Upper lobe of left lung (tissue), 6 donors: ENCODE data around the gene ME1. TPM values are rescaled to one million over a fixed set of nuclear protein-coding genes. Genes with fewer than 3 reads are reported as not detected.
"Not testable (repeated sequence)": the region's sequence is repeated elsewhere in the genome, so short reads cannot be mapped to it uniquely, and the experiment has no call there.

Experiments used
- ATAC-seq, 2 donors: fragments of 200-7000 bp; cut with Tn5 transposase; one replicate each; pipeline ENCODE4 v1.9.1; 2022; ENCODE audit warnings: mild to moderate bottlenecking in 2 of 2, moderate library complexity in 2 of 2; ENCODE audit not compliant: low FRiP score in 2 of 2
- DNase-seq, 2 donors: peaks; one replicate each; pipeline ENCODE4 v3.0.0-alpha.2; 2019 to 2020
- H3K27ac ChIP-seq, 4 donors: fragments of 200-600 bp; sonication (generic); one replicate each; pipeline ENCODE4 v1.5.1; 2016 to 2019
- H3K27me3 ChIP-seq, 4 donors: fragments of 200-600 bp; sonication (generic); one replicate each; pipeline ENCODE4 v1.5.1; 2017 to 2019
- H3K36me3 ChIP-seq, 4 donors: fragments of 200-600 bp; sonication (generic); one replicate each; pipeline ENCODE4 v1.5.1; 2016 to 2019
- H3K4me1 ChIP-seq, 4 donors: fragments of 200-600 bp; sonication (generic); one replicate each; pipeline ENCODE4 v1.5.1; 2018 to 2019
- H3K4me3 ChIP-seq, 4 donors: fragments of 200-600 bp; sonication (generic); one replicate each; pipeline ENCODE4 v1.5.1; 2017 to 2019; ENCODE audit warnings: mild to moderate bottlenecking in 2 of 4, moderate library complexity in 1 of 4
- H3K9me3 ChIP-seq, 4 donors: fragments of 200-600 bp; sonication (generic); one replicate each; pipeline ENCODE4 v1.5.1; 2018 to 2019
- CTCF ChIP-seq, 6 experiments: fragments of 450-650 bp in 4 of 6; fragments of 200-600 bp in 2 of 6; sonication (generic) in 2 of 6; IDR thresholded peaks; one replicate each; pipeline ENCODE4 v1.5.1; 2016 to 2019; ENCODE audit warnings: antibody characterized with exemption in 6 of 6
- EP300 ChIP-seq, 4 donors: sonication (generic); formaldehyde crosslinking; IDR thresholded peaks; one replicate each; pipeline ENCODE4 v1.5.1; 2017; ENCODE audit warnings: antibody characterized with exemption in 4 of 4, control low read depth in 2 of 4
- POLR2A ChIP-seq, 4 donors: fragments of 450-650 bp; IDR thresholded peaks; one replicate each; pipeline ENCODE4 v1.5.1; 2016 to 2017; ENCODE audit warnings: antibody characterized with exemption in 4 of 4, mild to moderate bottlenecking in 2 of 4
- POLR2AphosphoS5 ChIP-seq, 2 donors: sonication (generic); formaldehyde crosslinking; IDR thresholded peaks; one replicate each; pipeline ENCODE4 v1.5.1; 2017; ENCODE audit warnings: antibody characterized with exemption in 2 of 2
- WGBS, 2 donors: methylation state at CpG; one replicate each; pipeline ENCODE4 v1.1.5; 2017 to 2018; 5-methylcytosine and 5-hydroxymethylcytosine counted together
- total RNA-seq, 6 donors: library from RNA; depleted of rRNA in 4 of 6; stranded (reverse); fragments of >200 nt in 4 of 6; gene quantifications; one replicate each; pipeline versions ENCODE4 v1.1.0 to v1.2.1, GENCODE V29; 2016 to 2021
- donor health status: DM: no; HTN: no; CAD: no; lungs with moderate emphysema.
- donor health status: DM: no; HTN: yes; CAD: no; lungs with severe emphysema.

ME1 gene
- total RNA-seq, 6 donors from 2014 or later, result 12.0 to 16.8 (median 14.0) TPM

GRCh38 chr6:83265384-83265783, 165.5 kb downstream of the ME1 start:
- WGBS, 2 donors, result 93 to 94% methylated on average over 2 of the region's 2 CpGs
- DNase-seq, result no peak

DNA sequence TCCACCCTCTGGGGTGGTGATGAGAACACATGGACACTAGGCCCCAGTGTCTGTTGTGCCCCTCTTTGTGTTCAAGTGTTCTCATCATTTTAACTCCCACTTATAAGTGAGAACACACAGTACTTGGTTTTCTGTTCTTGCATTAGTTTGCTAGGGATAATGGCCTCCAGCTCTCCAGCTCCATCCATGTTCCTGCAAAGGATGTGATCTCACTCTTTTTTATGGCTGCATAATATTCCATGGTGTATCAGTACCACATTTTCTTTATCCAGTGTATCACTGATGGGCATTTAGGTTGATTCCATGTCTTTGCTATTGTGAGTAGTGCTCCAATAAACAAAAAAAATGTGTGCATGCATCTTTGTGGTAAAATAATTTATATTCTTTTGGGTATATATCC, 170.3 kb downstream of the ME1 start:
- Histone ChIP-seq H3K27me3 (no peaks in the 10 kb centered on the region), H3K36me3 (no peaks in the 10 kb centered on the region)

More at GRCh38 chr6:83265384-83265783, 165.5 kb downstream of the ME1 start:
- Histone ChIP-seq H3K4me3 (no peak overlapping the region), H3K36me3 (no peaks in the 10 kb centered on the region), H3K4me1 (no peaks in the 10 kb centered on the region), H3K9me3 (no peaks in the 10 kb centered on the region), H3K27ac (no peak overlapping the region), H3K27me3 (no peaks in the 10 kb centered on the region)
- TF ChIP-seq POLR2AphosphoS5 (IDR thresholded peaks at IDR 0.05), result no peak
- no peak for ATAC-seq

DNA sequence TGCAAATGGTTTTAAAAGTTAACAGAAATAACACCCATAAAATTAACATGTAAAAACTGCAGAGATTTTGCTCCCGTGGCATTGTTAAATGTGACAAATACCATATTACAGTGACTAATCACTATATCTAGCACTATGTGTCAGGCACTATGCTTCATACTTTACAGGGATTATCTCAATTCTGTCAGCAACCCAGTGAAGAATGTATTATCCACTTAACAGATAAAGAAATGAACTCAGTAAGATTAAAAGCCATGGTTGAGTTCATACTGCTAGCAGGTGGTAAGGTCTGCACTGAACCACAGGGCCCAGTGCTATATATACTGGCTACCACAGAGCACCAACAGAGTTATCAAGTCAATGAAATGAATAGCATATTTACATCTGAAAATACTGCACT, 172.3 kb downstream of the ME1 start:
- H3K9me3 ChIP-seq, result no peaks in the 10 kb centered on the region
- H3K27ac ChIP-seq, result no peak overlapping the region
- WGBS, 2 donors, result 82 to 87% methylated on average over 1 of the region's 1 CpG
- H3K4me1 ChIP-seq, result no peaks in the 10 kb centered on the region
- no peaks in the 10 kb centered on the region for H3K27me3 ChIP-seq
- no peak for TF ChIP-seq POLR2A (IDR thresholded peaks at IDR 0.05)
- no peak for TF ChIP-seq CTCF (IDR thresholded peaks at IDR 0.05)
- no peak for TF ChIP-seq POLR2AphosphoS5 (IDR thresholded peaks at IDR 0.05)
- TF ChIP-seq EP300 (IDR thresholded peaks at IDR 0.05), result no peak
- no peaks in the 10 kb centered on the region for H3K36me3 ChIP-seq
- no peak for DNase-seq
- H3K4me3 ChIP-seq, result no peak overlapping the region
- no peak for ATAC-seq

More for the DNA sequence above, 170.3 kb downstream of the ME1 start:
- no peak for TF ChIP-seq POLR2AphosphoS5 (IDR thresholded peaks at IDR 0.05)
- TF ChIP-seq EP300 (IDR thresholded peaks at IDR 0.05), result no peak
- no peak for TF ChIP-seq POLR2A (IDR thresholded peaks at IDR 0.05)
- no peak for TF ChIP-seq CTCF (IDR thresholded peaks at IDR 0.05)
- no peak for ATAC-seq
- no peak for DNase-seq
- Histone ChIP-seq H3K27ac (no peak overlapping the region), H3K4me3 (no peak overlapping the region), H3K9me3 (no peaks in the 10 kb centered on the region), H3K4me1 (no peaks in the 10 kb centered on the region)

GRCh38 chr6:83257791-83258190, 173.1 kb downstream of the ME1 start:
- ATAC-seq (no peak), DNase-seq (no peak)
- H3K4me1 ChIP-seq, result no peaks in the 10 kb centered on the region
- H3K27ac ChIP-seq, result no peak overlapping the region
- H3K4me3 ChIP-seq, result no peak overlapping the region
- no peak for TF ChIP-seq EP300 (IDR thresholded peaks at IDR 0.05)
- no peak for TF ChIP-seq POLR2A (IDR thresholded peaks at IDR 0.05)
- TF ChIP-seq POLR2AphosphoS5 (IDR thresholded peaks at IDR 0.05), result no peak
- TF ChIP-seq CTCF (IDR thresholded peaks at IDR 0.05), result no peak
- no peaks in the 10 kb centered on the region for H3K36me3 ChIP-seq
- no peaks in the 10 kb centered on the region for H3K27me3 ChIP-seq
- H3K9me3 ChIP-seq, result no peaks in the 10 kb centered on the region
- WGBS, 2 donors, result 92 to 98% methylated on average over 3 of the region's 3 CpGs

DNA sequence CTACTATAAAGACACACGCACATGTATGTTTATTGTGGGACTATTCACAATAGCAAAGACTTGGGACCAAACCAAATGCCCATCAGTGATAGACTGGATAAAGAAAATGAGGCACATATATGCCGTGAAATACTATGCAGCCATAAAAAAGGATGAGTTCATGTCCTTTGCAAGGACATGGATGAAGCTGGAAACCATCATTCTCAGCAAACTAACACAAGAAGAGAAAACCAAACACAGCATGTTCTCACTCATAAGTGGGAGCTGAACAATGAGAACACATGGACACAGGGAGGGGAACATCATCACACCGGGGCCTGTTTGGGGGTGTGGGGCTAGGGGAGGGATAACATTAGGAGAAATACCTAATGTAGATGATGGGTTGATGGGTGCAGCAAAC, 174.1 kb downstream of the ME1 start:
- ATAC-seq, H3K27ac ChIP-seq, H3K27me3 ChIP-seq, H3K4me1 ChIP-seq, H3K4me3 ChIP-seq, H3K36me3 ChIP-seq, DNase-seq, H3K9me3 ChIP-seq: not testable (repeated sequence)
- WGBS, 2 donors, result 92 to 99% methylated on average over 3 of the region's 3 CpGs

DNA sequence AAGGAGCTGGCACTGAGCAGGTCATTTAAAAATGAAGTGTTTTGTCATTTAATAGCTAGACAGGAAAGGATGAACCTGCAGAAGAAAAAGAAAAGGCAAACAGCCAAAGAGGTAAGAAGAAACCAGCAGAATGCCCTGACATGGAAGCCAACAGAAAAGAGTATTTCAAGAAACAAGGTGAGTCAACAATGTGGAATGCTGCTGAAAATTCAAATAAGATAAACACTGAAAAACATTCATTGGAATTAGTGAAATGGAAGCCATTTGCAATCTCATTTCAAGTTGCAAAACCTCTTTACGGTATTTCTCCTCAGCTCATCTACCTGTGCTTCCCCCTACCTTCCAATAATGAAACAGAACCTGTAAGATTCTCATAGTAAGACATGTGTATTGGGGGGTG, 178.1 kb downstream of the ME1 start:
- H3K4me1 ChIP-seq, result no peaks in the 10 kb centered on the region
- no peaks in the 10 kb centered on the region for H3K9me3 ChIP-seq
- H3K36me3 ChIP-seq, result peaks cover 0 to 3% (median 0%) of the 10 kb centered on the region in 4 donors
- DNase-seq (no peak), ATAC-seq (no peak)
- H3K4me3 ChIP-seq, result no peak overlapping the region
- no peaks in the 10 kb centered on the region for H3K27me3 ChIP-seq
- no peak overlapping the region for H3K27ac ChIP-seq
- whole genome bisulfite sequencing, 2 donors, result 90 to 95% methylated on average over 1 of the region's 1 CpG
- TF ChIP-seq EP300 (IDR thresholded peaks at IDR 0.05), result no peak
